ENCODE measurements around the gene ENTPD2.

Gene ENTPD2

DNA sequence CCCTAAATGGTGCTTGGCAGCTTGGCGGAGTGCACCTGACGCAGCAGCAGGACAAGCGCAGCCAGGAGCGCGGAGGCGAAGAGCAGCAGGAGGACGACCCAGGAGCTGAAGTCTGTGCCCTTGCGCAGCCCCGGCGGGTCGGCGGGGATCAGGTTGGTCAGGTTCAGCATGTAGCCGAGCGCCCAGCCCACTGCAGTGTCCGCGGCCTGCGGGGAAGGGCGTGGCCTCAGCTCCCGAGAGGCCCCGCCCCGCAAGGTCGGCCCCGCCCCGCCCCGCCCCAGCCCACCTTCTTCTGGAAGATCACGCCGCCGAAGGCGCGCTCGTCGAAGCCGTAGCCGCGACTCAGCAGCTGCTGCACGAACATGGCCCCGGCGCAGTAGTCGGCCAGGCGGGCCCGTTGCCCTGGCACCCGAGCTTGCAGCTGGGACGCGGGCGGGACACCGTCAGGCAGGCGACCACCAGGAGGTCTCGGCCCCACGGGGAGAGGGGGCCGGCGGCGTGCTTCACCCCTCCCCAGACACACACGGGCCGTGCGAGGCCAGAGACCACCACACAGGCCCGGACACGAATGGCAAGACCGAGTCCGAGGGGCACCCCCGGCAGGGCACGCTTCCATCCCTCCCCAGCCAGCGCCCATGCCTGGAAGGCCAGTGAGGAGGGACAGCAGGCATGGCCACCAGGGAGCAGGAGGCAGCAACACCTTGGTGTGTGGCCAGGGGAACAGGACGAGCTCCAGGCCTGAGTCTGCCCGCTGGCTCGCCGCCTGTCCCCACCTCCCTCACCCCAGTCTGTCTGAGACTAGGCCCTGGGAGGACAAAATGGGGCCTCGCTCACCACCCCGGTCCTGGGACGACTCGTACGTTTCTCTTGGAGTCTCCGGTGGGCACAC is 5.0 kb downstream of the ENTPD2 start:
- ATAC-seq (no peak), DNase-seq (no peak)
- Mint-ChIP-seq H3K36me3 (ENCODE audit: low read depth) (no peaks in the 10 kb centered on the region), H3K27ac (no peak overlapping the region), H3K9me3 (no peaks in the 10 kb centered on the region), H3K4me1 (peaks cover 18% of the 10 kb centered on the region), H3K27me3 (peaks cover 53% of the 10 kb centered on the region), H3K4me3 (no peak overlapping the region)

DNA sequence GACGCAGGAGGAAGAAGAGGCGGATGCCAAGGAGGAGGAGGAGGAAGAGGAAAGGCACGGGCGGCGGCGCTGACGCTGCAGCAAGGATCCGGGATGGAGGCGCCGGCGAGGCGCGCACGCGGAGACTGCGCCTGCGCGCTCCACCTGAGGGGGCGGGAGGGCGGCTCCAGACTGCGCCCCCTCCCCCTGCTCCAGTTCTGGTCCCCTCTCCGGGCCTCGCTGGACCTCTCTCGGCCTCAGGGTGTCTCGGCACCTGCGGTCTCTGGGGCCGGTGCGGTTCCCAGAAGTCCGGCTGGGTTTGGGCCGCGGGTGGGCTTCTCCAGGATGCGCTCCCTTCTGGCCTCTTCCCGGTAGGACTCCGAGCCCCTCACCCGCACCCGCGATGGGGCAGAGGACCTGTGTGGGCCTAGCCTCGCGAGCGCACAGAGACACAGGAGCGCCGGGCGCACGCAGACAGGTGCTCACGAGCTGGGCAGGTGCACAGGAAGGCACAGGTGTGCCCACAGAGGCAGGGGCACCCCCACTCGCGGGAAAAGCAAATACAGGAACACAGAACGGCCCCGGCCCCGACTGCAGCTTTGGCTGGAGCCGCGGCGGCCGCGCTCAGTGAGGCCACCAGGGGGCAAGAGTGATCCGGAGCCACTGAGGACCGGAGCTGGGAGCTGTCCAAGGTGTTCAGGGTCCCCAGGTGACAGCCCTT is 7.6 kb downstream of the ENTPD2 start, which contains the start of gene NPDC1:
Gene NPDC1 (minus strand): TSS at position 90 of the 700 bp plus-strand sequence. CDS start 188 bp downstream, outside the sequence.
- ATAC-seq (peak; percentile 72), DNase-seq (peak; percentile 91)
- Mint-ChIP-seq H3K27ac (no peak within 1 kb of the TSS), H3K4me1 (peaks cover 20% of the 10 kb centered on the region), H3K9me3 (no peaks in the 10 kb centered on the region), H3K4me3 (peak within 1 kb of the TSS; percentile 49), H3K36me3 (ENCODE audit: low read depth) (no peaks in the 10 kb centered on the region), H3K27me3 (peaks cover 52% of the 10 kb centered on the region)

DNA sequence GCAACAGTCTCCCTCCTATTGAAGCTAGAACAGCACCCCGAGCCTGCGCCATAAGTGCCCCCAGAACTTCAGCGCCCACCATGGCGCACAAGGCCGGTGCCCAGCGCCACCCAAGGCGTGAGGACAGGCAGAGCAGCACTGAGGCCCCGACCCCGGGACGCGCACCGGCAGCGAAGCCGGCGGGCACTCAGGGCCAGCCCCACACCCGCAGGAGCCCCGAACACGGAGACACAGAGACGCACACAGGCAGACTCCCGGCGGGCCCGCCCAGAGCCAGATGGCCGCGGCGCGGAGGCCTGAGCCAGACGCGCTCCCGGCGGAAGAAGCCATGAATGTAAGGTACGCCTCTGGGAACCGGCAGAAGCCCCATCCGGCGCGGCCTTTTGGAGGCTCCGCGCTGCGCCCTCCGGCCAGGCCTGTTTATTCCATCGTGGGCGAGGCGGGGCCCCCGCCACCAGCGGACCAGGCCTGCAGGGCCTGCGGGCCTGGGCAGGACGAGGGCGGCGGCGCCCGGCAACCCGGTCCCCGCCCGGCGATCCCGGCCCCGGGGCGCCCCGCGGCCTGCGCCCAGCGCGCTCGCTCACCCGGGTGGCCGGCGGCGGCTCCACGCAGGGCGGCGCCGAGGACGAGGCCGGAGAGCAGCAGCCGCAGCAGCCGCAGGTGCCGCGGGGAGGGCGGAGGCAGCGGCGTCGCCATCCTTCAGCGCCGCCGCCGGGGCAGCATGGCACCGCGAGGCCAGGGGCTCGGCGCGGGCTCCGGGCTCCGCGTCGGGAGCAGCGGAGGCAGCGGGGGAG is 8.4 kb downstream of the ENTPD2 start:
- Mint-ChIP-seq H3K9me3 (no peaks in the 10 kb centered on the region), H3K36me3 (ENCODE audit: low read depth) (no peaks in the 10 kb centered on the region), H3K4me1 (peaks cover 20% of the 10 kb centered on the region), H3K27ac (no peak overlapping the region), H3K4me3 (peak overlapping the region; percentile 49), H3K27me3 (peaks cover 45% of the 10 kb centered on the region)
- DNase-seq, result peak; percentile 32
- ATAC-seq, result no peak

DNA sequence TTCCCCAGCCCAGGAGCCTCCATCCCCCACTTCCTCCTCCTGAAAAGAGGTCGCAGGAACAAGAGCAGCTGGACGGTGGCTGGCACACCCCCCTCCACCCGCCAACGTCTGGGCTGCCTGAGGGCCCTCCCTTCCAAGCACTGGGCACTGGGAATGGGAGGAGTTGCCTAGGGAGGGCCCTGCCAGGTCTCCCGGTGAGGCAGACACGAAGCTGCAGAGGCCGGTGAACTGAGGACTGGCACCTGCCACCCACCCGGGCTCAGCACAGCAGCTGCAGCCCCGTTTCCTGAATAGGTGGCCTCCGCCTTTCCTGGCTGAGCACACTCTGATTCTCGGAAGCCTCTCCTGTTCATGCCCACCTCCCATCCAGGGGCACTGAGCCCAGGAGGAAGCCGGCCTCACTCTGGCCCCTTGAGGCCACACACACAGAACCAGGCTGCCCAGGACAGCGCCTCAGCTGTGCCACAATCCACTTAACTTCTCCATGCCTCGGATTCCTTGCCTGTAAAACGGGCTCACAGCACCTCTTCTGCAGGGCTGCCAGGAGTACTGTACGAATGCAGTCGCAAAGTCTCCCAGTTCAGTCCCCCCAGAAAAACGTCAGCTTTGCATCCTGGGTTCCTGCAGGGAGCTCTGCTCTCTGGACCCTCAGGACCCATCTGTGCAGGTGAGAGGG is 9.2 kb downstream of the ENTPD2 start:
- DNase-seq (no peak), ATAC-seq (no peak)
- H3K27ac Mint-ChIP-seq, result no peak overlapping the region
- H3K36me3 Mint-ChIP-seq (ENCODE audit: low read depth), result no peaks in the 10 kb centered on the region
- no peaks in the 10 kb centered on the region for H3K9me3 Mint-ChIP-seq
- peak overlapping the region; percentile 49 for H3K4me3 Mint-ChIP-seq
- H3K27me3 Mint-ChIP-seq, result peaks cover 39% of the 10 kb centered on the region
- peaks cover 20% of the 10 kb centered on the region for H3K4me1 Mint-ChIP-seq

DNA sequence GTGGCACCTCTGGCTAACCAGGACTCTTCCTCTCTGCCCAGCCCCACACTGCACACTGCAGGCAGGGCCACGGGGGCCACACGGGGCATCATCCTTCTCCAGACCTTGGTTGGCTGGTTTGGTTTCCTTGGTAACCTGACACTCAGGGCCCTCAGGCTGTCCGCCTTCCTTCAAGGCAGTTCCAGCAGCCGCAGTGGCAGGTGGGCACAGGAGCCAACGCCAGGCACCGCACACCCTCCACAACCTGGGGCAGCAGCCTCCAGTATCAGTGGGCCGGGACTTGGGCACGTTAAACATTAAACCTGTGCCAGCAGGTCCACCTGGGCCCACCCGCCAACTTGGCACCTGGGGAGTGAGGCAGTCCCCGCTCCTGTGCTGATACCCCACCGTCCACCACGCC is 9.8 kb downstream of the ENTPD2 start:
- Mint-ChIP-seq H3K27ac (no peak overlapping the region), H3K27me3 (peaks cover 36% of the 10 kb centered on the region), H3K4me3 (no peak overlapping the region), H3K9me3 (no peaks in the 10 kb centered on the region), H3K4me1 (peaks cover 20% of the 10 kb centered on the region), H3K36me3 (ENCODE audit: low read depth) (no peaks in the 10 kb centered on the region)
- no peak for DNase-seq
- no peak for ATAC-seq

DNA sequence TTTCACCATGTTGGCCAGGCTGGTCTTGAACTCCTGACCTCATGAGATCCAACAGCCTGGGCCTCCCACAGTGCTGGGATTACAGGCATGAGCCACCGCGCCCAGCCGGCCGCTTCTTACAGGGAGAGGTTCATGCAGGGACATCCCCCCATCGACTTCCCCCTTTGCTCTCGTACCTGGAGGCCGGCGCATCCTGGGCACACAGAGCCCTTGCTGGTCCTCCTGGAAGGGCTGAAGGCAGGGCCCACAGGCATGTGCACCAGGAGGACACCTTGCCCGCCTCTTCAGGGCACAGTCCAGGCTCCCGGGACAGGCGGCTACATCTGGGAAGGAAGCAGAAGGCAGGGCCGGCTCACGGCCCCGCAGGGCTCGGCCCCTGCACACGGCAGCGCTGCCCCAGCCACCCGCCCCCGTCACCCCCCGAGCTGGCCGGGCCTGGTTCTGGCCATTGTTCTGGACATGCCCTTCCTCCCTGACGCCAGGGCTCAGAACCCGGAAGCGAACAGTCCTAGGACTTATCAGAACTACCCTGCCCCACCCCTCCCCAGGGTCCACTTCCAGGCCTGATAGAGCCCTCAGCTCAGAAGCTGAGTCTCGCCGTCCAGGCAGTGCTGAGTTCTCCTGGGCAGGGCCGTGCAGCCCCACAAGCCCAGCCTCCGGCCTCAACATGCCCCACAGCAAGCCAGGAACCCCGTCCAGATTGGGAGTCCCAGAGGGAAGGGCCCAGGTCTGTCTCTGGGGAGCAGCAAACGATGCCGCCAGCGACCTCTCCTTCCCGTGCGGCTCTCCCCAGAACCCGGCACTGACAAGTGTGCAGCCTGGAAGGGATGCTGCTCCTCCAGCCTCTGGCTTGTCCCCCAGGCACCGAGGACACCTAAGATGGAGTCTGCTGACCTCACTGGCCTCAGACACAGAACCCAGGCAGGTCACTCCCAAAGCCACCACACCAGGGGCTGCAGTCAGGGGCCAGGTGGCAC is 10.8 kb downstream of the ENTPD2 start:
- Mint-ChIP-seq H3K27ac (no peak overlapping the region), H3K4me1 (peaks cover 20% of the 10 kb centered on the region), H3K9me3 (no peaks in the 10 kb centered on the region), H3K27me3 (peaks cover 34% of the 10 kb centered on the region), H3K4me3 (no peak overlapping the region), H3K36me3 (ENCODE audit: low read depth) (no peaks in the 10 kb centered on the region)
- DNase-seq (no peak), ATAC-seq (no peak)

DNA sequence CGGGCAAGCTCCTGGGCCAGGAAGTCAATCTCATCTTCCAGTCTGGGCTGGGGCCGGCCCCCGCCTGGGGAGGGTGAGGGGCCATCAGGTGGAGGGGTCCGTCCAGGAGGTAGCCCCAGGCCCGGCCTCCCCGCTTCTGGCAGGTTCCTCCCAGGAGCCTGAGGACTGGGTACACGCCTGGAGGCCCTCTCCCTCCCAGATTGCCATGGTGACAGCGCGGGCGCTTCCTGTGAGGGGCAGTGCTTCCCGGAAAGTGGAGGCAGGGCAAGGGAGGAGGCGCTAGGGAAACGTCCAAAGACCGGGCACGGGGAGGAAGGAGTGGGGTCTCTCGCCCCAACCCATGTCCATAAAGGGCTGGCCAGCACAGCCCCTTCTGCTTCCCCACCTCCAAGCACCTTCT is 12.7 kb downstream of the ENTPD2 start:
- H3K4me1 Mint-ChIP-seq, result peaks cover 16% of the 10 kb centered on the region
- H3K4me3 Mint-ChIP-seq, result no peak overlapping the region
- no peak for DNase-seq
- H3K9me3 Mint-ChIP-seq, result no peaks in the 10 kb centered on the region
- no peak for ATAC-seq
- peaks cover 19% of the 10 kb centered on the region for H3K27me3 Mint-ChIP-seq
- H3K27ac Mint-ChIP-seq, result no peak overlapping the region
- no peaks in the 10 kb centered on the region for H3K36me3 Mint-ChIP-seq (ENCODE audit: low read depth)

DNA sequence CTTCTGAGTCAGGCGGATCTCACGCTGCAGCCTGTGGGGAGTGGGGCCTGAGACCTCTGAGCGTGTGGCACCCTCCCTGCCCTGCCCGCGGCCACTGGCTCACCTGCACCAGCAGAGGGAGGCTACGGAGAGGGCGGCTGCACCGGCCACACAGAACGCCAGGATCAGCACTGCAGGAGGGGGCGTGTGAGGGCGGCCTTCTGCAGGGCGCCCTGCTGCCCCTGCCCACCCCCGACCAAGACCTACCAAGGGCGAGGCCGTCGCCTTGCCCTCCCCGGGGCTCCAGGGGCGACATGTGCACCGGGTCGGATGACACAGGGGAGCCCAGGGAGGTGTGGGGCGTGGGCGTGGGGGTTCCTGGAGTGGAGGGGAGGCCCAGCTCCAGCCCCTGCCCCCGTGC is 13.3 kb downstream of the ENTPD2 start:
- DNase-seq, result no peak
- ATAC-seq, result no peak

DNA sequence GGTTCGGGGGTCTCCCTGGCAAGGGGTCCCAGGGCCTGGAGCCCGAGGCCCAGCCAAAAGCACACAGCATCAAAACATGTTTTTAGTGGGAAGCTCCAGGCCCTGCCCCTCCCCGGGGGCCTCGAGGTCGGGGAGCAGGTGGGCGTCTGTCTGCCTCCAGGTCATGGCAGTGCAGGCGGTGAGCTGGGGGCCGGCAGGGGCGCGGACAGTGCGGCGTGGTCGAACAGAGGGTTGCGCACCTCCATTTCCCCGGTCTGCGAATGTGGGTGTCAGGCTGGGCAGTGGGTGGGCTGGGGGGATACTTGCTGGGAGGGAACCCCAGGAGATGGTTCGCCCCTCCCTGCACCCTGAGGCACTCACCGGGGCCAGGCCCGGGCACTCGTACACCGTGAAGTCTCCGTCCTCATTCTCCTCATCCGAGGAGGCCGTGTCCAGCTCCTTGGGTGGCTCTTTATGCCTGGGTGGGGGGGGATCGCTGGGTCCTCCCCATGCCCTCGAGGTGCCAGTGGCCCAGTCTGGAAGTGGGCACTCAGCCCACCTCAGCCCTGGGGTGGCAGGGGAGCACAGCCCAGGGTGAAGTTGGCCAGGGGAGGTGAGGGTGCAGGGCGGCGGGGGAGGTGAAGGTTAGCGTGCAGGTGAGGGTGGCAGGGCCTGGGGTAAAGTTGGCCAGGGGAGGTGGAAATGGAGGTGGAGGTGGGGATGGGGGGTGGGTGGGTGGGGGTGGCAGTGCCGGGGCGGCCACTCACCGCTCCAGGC is 14.1 kb downstream of the ENTPD2 start:
- Mint-ChIP-seq H3K27ac (no peak overlapping the region), H3K4me1 (peaks cover 17% of the 10 kb centered on the region), H3K4me3 (no peak overlapping the region), H3K36me3 (ENCODE audit: low read depth) (no peaks in the 10 kb centered on the region), H3K9me3 (no peaks in the 10 kb centered on the region), H3K27me3 (peaks cover 14% of the 10 kb centered on the region)
- DNase-seq (no peak), ATAC-seq (no peak)

More for the DNA sequence above, 13.3 kb downstream of the ENTPD2 start:
- H3K4me1 Mint-ChIP-seq, result peaks cover 16% of the 10 kb centered on the region
- H3K4me3 Mint-ChIP-seq, result no peak overlapping the region
- H3K36me3 Mint-ChIP-seq (ENCODE audit: low read depth), result no peaks in the 10 kb centered on the region
- no peaks in the 10 kb centered on the region for H3K9me3 Mint-ChIP-seq
- no peak overlapping the region for H3K27ac Mint-ChIP-seq
- H3K27me3 Mint-ChIP-seq, result peaks cover 19% of the 10 kb centered on the region

DNA sequence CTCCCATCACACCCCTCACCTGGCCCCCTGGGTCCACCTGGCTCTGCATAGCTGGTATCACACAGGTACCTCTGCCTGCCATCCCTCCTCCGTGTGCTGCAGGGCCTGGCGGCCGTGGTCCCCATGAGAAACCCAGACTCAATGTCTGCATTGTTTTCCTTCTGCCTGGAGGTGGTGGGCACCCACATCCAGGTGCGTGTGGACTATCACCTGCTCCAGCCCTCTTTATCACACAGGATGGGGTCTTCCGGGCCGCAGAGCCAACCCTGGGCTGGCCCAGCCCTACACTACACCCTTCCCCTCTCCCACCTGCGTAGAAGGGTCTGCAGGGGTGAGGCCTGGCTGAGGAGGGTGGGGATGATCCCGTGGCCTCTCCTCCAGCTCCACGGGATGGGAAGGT is 14.9 kb downstream of the ENTPD2 start:
- Mint-ChIP-seq H3K27ac (no peak overlapping the region), H3K4me3 (no peak overlapping the region), H3K27me3 (peaks cover 7% of the 10 kb centered on the region), H3K9me3 (no peaks in the 10 kb centered on the region), H3K4me1 (peaks cover 13% of the 10 kb centered on the region), H3K36me3 (ENCODE audit: low read depth) (no peaks in the 10 kb centered on the region)
- DNase-seq (no peak), ATAC-seq (no peak)

DNA sequence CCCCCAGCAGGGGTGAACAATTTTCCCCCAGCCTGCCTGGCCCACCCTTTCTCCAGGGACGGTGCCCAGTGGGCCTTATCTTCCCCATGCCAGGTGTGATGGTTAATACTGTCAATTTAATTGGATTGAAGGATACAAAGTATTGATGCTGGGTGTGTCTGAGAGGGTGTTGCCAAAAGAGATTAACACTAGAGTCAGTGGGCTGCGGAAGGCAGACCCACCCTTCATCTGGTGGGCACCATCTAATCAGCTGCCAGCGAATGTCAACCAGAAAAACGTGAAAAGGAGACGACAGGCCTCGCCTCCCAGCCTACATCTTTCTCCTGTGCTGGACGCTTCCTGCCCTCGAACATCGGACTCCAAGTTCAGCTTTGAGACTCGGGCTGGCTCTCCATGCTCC is 16.4 kb downstream of the ENTPD2 start:
- Mint-ChIP-seq H3K36me3 (ENCODE audit: low read depth) (no peaks in the 10 kb centered on the region), H3K27ac (no peak overlapping the region), H3K9me3 (no peaks in the 10 kb centered on the region), H3K4me1 (peaks cover 20% of the 10 kb centered on the region), H3K27me3 (peaks cover 2% of the 10 kb centered on the region), H3K4me3 (no peak overlapping the region)
- DNase-seq, result no peak
- ATAC-seq, result no peak

DNA sequence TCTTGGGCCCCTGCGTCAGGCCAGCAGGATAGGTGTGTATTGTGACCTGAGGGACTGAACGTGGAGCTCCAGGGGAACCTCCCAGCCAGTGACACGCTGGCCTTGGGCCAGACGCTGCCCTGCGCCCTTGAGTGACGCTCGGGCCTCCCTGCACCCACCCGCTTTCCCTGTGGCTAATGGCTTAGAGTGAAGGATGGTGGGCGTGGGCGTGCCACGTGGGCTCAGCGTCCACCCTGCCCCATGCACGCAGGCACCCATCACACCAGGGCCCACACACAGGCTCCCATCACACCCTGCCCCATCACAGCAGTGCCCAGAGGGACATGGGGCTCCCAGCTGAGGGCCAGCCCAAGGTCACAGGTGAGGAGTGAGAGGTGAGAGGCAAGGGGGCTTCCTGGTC is 16.8 kb downstream of the ENTPD2 start:
- H3K27ac Mint-ChIP-seq, result no peak overlapping the region
- DNase-seq, result no peak
- peaks cover 22% of the 10 kb centered on the region for H3K4me1 Mint-ChIP-seq

DNA sequence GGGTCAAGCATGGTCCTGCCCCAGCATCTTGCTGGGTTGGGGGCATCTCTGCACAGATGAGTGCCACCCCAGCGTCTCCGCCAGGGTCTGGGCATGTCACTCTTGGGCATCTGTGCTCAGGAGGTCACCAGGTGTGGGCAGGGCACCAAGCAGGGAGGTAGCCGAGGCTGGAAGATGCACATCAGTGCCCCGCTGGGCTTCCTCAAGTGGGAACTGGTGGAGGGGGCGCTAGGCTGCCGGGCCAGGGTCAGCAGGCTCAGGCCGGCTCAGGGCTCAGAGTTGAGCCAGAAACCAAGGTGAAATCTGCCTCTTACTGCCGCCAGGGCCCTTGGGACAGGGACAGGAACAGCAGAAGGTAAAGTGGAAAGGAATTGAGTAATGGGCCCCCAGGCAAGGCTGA is 17.9 kb downstream of the ENTPD2 start:
- no peak for DNase-seq
- ATAC-seq, result no peak
- Mint-ChIP-seq H3K27me3 (no peaks in the 10 kb centered on the region), H3K27ac (no peak overlapping the region), H3K36me3 (ENCODE audit: low read depth) (no peaks in the 10 kb centered on the region), H3K4me3 (no peak overlapping the region), H3K9me3 (no peaks in the 10 kb centered on the region), H3K4me1 (peaks cover 25% of the 10 kb centered on the region)

More for the DNA sequence above, 16.8 kb downstream of the ENTPD2 start:
- ATAC-seq, result no peak
- H3K4me3 Mint-ChIP-seq, result no peak overlapping the region
- H3K9me3 Mint-ChIP-seq, result no peaks in the 10 kb centered on the region
- H3K36me3 Mint-ChIP-seq (ENCODE audit: low read depth), result no peaks in the 10 kb centered on the region
- peaks cover 2% of the 10 kb centered on the region for H3K27me3 Mint-ChIP-seq
